HG03039 (cell line): ENCODE measurements around the gene KIF5B.
"Not testable (repeated sequence)": the region's sequence is repeated elsewhere in the genome, so short reads cannot be mapped to it uniquely, and the experiment has no call there.

Source experiments
- ATAC-seq: cut with Tn5 transposase; IDR thresholded peaks from one replicate; pipeline ENCODE4 v1.9.1; 2021; ENCODE audit warnings: mild to moderate bottlenecking, moderate library complexity; ENCODE audit not compliant: unreplicated experiment

KIF5B gene

GRCh38 chr10:32017044-32017443 lies 39.2 kb downstream of the KIF5B start:
- ATAC-seq = no peak

GRCh38 chr10:32015386-32015785 lies 40.8 kb downstream of the KIF5B start:
- no peak for ATAC-seq

- no peak for ATAC-seq
Measured at GRCh38 chr10:32007026-32007425, 49.2 kb downstream of the KIF5B start.

GRCh38 chr10:32005050-32005449 lies 51.2 kb downstream of the KIF5B start:
- no peak for ATAC-seq

- ATAC-seq = no peak
Measured at GRCh38 chr10:32004161-32004591, 52.0 kb downstream of the KIF5B start.

- no peak for ATAC-seq
Measured at GRCh38 chr10:32002531-32002930, 53.7 kb downstream of the KIF5B start.

GRCh38 chr10:32000937-32001336 lies 55.3 kb downstream of the KIF5B start:
- ATAC-seq = no peak

GRCh38 chr10:31999836-32000235 lies 56.4 kb downstream of the KIF5B start:
- ATAC-seq = no peak

- no peak for ATAC-seq
Measured at GRCh38 chr10:31999070-31999660, 57.1 kb downstream of the KIF5B start.

- ATAC-seq = no peak
Measured at GRCh38 chr10:31994926-31995325, 61.3 kb downstream of the KIF5B start.

- ATAC-seq = no peak
Measured at GRCh38 chr10:31990937-31991336, 65.3 kb downstream of the KIF5B start.

GRCh38 chr10:31987786-31988185 lies 68.4 kb downstream of the KIF5B start:
- ATAC-seq = not testable (repeated sequence)

GRCh38 chr10:31982111-31982510 lies 74.1 kb downstream of the KIF5B start:
- ATAC-seq = no peak

GRCh38 chr10:31980471-31980870 lies 75.8 kb downstream of the KIF5B start:
- no peak for ATAC-seq

- ATAC-seq = not testable (repeated sequence)
Measured at GRCh38 chr10:31979071-31979470, 77.2 kb downstream of the KIF5B start.

- ATAC-seq = no peak
Measured at GRCh38 chr10:31978156-31978483, 78.1 kb downstream of the KIF5B start.

GRCh38 chr10:31977440-31978155 lies 78.6 kb downstream of the KIF5B start:
- ATAC-seq = no peak

- no peak for ATAC-seq
Measured at GRCh38 chr10:31975157-31975765, 81.0 kb downstream of the KIF5B start.

GRCh38 chr10:31974434-31975124 lies 81.6 kb downstream of the KIF5B start:
- ATAC-seq = no peak

- ATAC-seq = no peak
Measured at GRCh38 chr10:31972519-31973041, 83.6 kb downstream of the KIF5B start.

- ATAC-seq = not testable (repeated sequence)
Measured at GRCh38 chr10:31969847-31970246, 86.4 kb downstream of the KIF5B start.

GRCh38 chr10:31963589-31963980 lies 92.6 kb downstream of the KIF5B start:
- no peak for ATAC-seq
